Stimulated activated effector memory CD8-positive, alpha-beta T cell treated with anti-CD3 and anti-CD28 coated beads, Interleukin-12 subunit alpha, Interleukin-12 subunit beta, amount 100 ng/mL, for 72 hours (primary cell): ENCODE results near the gene SV2C.
A peak's percentile ranks its signal among the peaks of the same experiment; 100 is the strongest.
"Not testable (repeated sequence)": the region's sequence is repeated elsewhere in the genome, so short reads cannot be mapped to it uniquely, and the experiment has no call there.

Source experiments
- ATAC-seq: fragments of 150-1000 bp; cut with Tn5 transposase; 2 replicates; pipeline ENCODE4 v1.10.0; 2021
- DNase-seq, 2 donors: peaks; one replicate each; pipeline ENCODE4 v3.0.0; 2021 to 2022; ENCODE audit warnings: low spot score in 2 of 2
- H3K27ac Mint-ChIP-seq: one replicate; pipeline ENCODE4 v1.8.0; 2022; ENCODE audit warnings: mild to moderate bottlenecking, mixed read lengths
- H3K36me3 Mint-ChIP-seq: one replicate; pipeline ENCODE4 v1.8.0; 2022; ENCODE audit warnings: mild to moderate bottlenecking, mixed read lengths
- H3K4me1 Mint-ChIP-seq: one replicate; pipeline ENCODE4 v1.8.0; 2022; ENCODE audit warnings: mixed read lengths
- H3K4me3 Mint-ChIP-seq: one replicate; pipeline ENCODE4 v1.8.0; 2022; ENCODE audit warnings: mild to moderate bottlenecking, mixed read lengths
- H3K9me3 Mint-ChIP-seq: one replicate; pipeline ENCODE4 v1.8.0; 2022; ENCODE audit warnings: mixed read lengths

Gene SV2C

GRCh38 chr5:76363352-76364225 is 280.4 kb downstream of the SV2C start:
- H3K4me1 Mint-ChIP-seq: peaks cover 7% of the 10 kb centered on the region
- H3K4me3 Mint-ChIP-seq: no peak overlapping the region
- H3K36me3 Mint-ChIP-seq: no peaks in the 10 kb centered on the region
- no peak for DNase-seq
- no peaks in the 10 kb centered on the region for H3K9me3 Mint-ChIP-seq
- ATAC-seq: no peak
- H3K27ac Mint-ChIP-seq: peak overlapping the region; percentile 45

GRCh38 chr5:76364226-76364589 is 281.0 kb downstream of the SV2C start:
- ATAC-seq (no peak), DNase-seq (no peak)
- Mint-ChIP-seq H3K4me3 (no peak overlapping the region), H3K27ac (no peak overlapping the region), H3K36me3 (no peaks in the 10 kb centered on the region), H3K9me3 (no peaks in the 10 kb centered on the region), H3K4me1 (peaks cover 14% of the 10 kb centered on the region)

GRCh38 chr5:76365561-76365960 is 282.4 kb downstream of the SV2C start:
- no peak for DNase-seq
- peaks cover 12% of the 10 kb centered on the region for H3K4me1 Mint-ChIP-seq
- H3K4me3 Mint-ChIP-seq: no peak overlapping the region
- no peaks in the 10 kb centered on the region for H3K36me3 Mint-ChIP-seq
- no peak overlapping the region for H3K27ac Mint-ChIP-seq
- ATAC-seq: no peak
- no peaks in the 10 kb centered on the region for H3K9me3 Mint-ChIP-seq

GRCh38 chr5:76366596-76366995 is 283.4 kb downstream of the SV2C start:
- H3K27ac Mint-ChIP-seq: no peak overlapping the region
- no peak for DNase-seq
- H3K4me3 Mint-ChIP-seq: no peak overlapping the region
- peaks cover 12% of the 10 kb centered on the region for H3K4me1 Mint-ChIP-seq
- H3K9me3 Mint-ChIP-seq: no peaks in the 10 kb centered on the region
- no peak for ATAC-seq
- H3K36me3 Mint-ChIP-seq: no peaks in the 10 kb centered on the region

GRCh38 chr5:76367623-76368371 is 284.6 kb downstream of the SV2C start:
- H3K9me3 Mint-ChIP-seq: no peaks in the 10 kb centered on the region

GRCh38 chr5:76368941-76369340 is 285.8 kb downstream of the SV2C start:
- H3K36me3 Mint-ChIP-seq: no peaks in the 10 kb centered on the region
- no peak for DNase-seq
- no peak overlapping the region for H3K27ac Mint-ChIP-seq
- H3K4me3 Mint-ChIP-seq: no peak overlapping the region
- ATAC-seq: no peak
- peaks cover 13% of the 10 kb centered on the region for H3K4me1 Mint-ChIP-seq
- no peaks in the 10 kb centered on the region for H3K9me3 Mint-ChIP-seq

More at GRCh38 chr5:76367623-76368371, 284.6 kb downstream of the SV2C start:
- ATAC-seq: peak; percentile 97
- Mint-ChIP-seq H3K27ac (peak overlapping the region; percentile 11), H3K4me3 (no peak overlapping the region), H3K36me3 (no peaks in the 10 kb centered on the region), H3K4me1 (peaks cover 13% of the 10 kb centered on the region)
- peak; percentile 4 to 58 for DNase-seq

- not testable (repeated sequence) for H3K27ac Mint-ChIP-seq, H3K36me3 Mint-ChIP-seq, DNase-seq, ATAC-seq, H3K4me3 Mint-ChIP-seq, H3K9me3 Mint-ChIP-seq
- peaks cover 13% of the 10 kb centered on the region for H3K4me1 Mint-ChIP-seq
These were observed 286.5 kb downstream of the SV2C start for GRCh38 chr5:76369668-76370067.

- Mint-ChIP-seq H3K9me3 (no peaks in the 10 kb centered on the region), H3K27ac (no peak overlapping the region), H3K4me1 (peaks cover 20% of the 10 kb centered on the region), H3K36me3 (no peaks in the 10 kb centered on the region), H3K4me3 (no peak overlapping the region)
- ATAC-seq: no peak
- DNase-seq: no peak
These were observed 288.8 kb downstream of the SV2C start for GRCh38 chr5:76371960-76372322.

- Mint-ChIP-seq H3K36me3 (no peaks in the 10 kb centered on the region), H3K4me3 (no peak overlapping the region), H3K27ac (no peak overlapping the region), H3K4me1 (peaks cover 20% of the 10 kb centered on the region), H3K9me3 (no peaks in the 10 kb centered on the region)
- no peak for ATAC-seq
- DNase-seq: no peak
These were observed 289.3 kb downstream of the SV2C start for GRCh38 chr5:76372323-76373054.

- Mint-ChIP-seq H3K9me3 (no peaks in the 10 kb centered on the region), H3K36me3 (no peaks in the 10 kb centered on the region), H3K4me3 (no peak overlapping the region), H3K4me1 (peaks cover 26% of the 10 kb centered on the region), H3K27ac (no peak overlapping the region)
- ATAC-seq: peak; percentile 50
- no peak for DNase-seq
These were observed 293.1 kb downstream of the SV2C start for GRCh38 chr5:76376148-76376865.

- DNase-seq (no peak), ATAC-seq (no peak)
- Mint-ChIP-seq H3K9me3 (no peaks in the 10 kb centered on the region), H3K27ac (no peak overlapping the region), H3K4me1 (peaks cover 22% of the 10 kb centered on the region), H3K4me3 (no peak overlapping the region), H3K36me3 (no peaks in the 10 kb centered on the region)
These were observed 293.7 kb downstream of the SV2C start for GRCh38 chr5:76376866-76377230.

- peak overlapping the region; percentile 72 for H3K27ac Mint-ChIP-seq
These were observed 295.2 kb downstream of the SV2C start for GRCh38 chr5:76378355-76378754.

GRCh38 chr5:76379316-76379715 is 296.1 kb downstream of the SV2C start:
- peak; percentile 51 for ATAC-seq
- no peaks in the 10 kb centered on the region for H3K9me3 Mint-ChIP-seq
- H3K36me3 Mint-ChIP-seq: no peaks in the 10 kb centered on the region
- H3K27ac Mint-ChIP-seq: peak overlapping the region; percentile 72
- no peak overlapping the region for H3K4me3 Mint-ChIP-seq
- peaks cover 36% of the 10 kb centered on the region for H3K4me1 Mint-ChIP-seq
- no peak for DNase-seq

More at GRCh38 chr5:76378355-76378754, 295.2 kb downstream of the SV2C start:
- H3K4me1 Mint-ChIP-seq: peaks cover 27% of the 10 kb centered on the region
- H3K36me3 Mint-ChIP-seq: no peaks in the 10 kb centered on the region
- ATAC-seq (no peak), DNase-seq (no peak)
- no peaks in the 10 kb centered on the region for H3K9me3 Mint-ChIP-seq
- H3K4me3 Mint-ChIP-seq: no peak overlapping the region

- Mint-ChIP-seq H3K4me1 (peaks cover 37% of the 10 kb centered on the region), H3K27ac (peak overlapping the region; percentile 72), H3K9me3 (no peaks in the 10 kb centered on the region), H3K36me3 (no peaks in the 10 kb centered on the region), H3K4me3 (no peak overlapping the region)
- no peak for ATAC-seq
- DNase-seq: no peak
These were observed 296.7 kb downstream of the SV2C start for GRCh38 chr5:76379855-76380254.
